ENCODE results near the gene CD4.

- no peak for TF ChIP-seq CEBPB (IDR thresholded peaks at IDR 0.05; ENCODE audit: borderline replicate concordance in 1 of 2, low read depth in 2 of 2, low read length in 2 of 2)
- no peak for TF ChIP-seq LARP7 (IDR thresholded peaks at IDR 0.05)
- TF ChIP-seq, protein P1, sequence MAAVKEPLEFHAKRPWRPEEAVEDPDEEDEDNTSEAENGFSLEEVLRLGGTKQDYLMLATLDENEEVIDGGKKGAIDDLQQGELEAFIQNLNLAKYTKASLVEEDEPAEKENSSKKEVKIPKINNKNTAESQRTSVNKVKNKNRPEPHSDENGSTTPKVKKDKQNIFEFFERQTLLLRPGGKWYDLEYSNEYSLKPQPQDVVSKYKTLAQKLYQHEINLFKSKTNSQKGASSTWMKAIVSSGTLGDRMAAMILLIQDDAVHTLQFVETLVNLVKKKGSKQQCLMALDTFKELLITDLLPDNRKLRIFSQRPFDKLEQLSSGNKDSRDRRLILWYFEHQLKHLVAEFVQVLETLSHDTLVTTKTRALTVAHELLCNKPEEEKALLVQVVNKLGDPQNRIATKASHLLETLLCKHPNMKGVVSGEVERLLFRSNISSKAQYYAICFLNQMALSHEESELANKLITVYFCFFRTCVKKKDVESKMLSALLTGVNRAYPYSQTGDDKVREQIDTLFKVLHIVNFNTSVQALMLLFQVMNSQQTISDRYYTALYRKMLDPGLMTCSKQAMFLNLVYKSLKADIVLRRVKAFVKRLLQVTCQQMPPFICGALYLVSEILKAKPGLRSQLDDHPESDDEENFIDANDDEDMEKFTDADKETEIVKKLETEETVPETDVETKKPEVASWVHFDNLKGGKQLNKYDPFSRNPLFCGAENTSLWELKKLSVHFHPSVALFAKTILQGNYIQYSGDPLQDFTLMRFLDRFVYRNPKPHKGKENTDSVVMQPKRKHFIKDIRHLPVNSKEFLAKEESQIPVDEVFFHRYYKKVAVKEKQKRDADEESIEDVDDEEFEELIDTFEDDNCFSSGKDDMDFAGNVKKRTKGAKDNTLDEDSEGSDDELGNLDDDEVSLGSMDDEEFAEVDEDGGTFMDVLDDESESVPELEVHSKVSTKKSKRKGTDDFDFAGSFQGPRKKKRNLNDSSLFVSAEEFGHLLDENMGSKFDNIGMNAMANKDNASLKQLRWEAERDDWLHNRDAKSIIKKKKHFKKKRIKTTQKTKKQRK (IDR thresholded peaks at IDR 0.05; ENCODE audit: low read depth, low read length) = no peak
- TF ChIP-seq ZNF217 (IDR thresholded peaks at IDR 0.05) = no peak
- TF ChIP-seq, protein P2, sequence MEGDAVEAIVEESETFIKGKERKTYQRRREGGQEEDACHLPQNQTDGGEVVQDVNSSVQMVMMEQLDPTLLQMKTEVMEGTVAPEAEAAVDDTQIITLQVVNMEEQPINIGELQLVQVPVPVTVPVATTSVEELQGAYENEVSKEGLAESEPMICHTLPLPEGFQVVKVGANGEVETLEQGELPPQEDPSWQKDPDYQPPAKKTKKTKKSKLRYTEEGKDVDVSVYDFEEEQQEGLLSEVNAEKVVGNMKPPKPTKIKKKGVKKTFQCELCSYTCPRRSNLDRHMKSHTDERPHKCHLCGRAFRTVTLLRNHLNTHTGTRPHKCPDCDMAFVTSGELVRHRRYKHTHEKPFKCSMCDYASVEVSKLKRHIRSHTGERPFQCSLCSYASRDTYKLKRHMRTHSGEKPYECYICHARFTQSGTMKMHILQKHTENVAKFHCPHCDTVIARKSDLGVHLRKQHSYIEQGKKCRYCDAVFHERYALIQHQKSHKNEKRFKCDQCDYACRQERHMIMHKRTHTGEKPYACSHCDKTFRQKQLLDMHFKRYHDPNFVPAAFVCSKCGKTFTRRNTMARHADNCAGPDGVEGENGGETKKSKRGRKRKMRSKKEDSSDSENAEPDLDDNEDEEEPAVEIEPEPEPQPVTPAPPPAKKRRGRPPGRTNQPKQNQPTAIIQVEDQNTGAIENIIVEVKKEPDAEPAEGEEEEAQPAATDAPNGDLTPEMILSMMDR (IDR thresholded peaks at IDR 0.05 in 2 of 3, conservative IDR thresholded peaks at IDR 0.05 in 1 of 3; ENCODE audit: control insufficient read depth in 2 of 3, extremely low read depth in 1 of 3, insufficient read depth in 1 of 3, low read depth in 3 of 3, low read length in 3 of 3) = no peak
- no peak for TF ChIP-seq NFXL1 (IDR thresholded peaks at IDR 0.05; ENCODE audit: borderline replicate concordance)
- no peak for TF ChIP-seq EGR1 (IDR thresholded peaks at IDR 0.05; ENCODE audit: borderline replicate concordance in 1 of 2, low read depth in 2 of 2, low read length in 2 of 2)
- TF ChIP-seq SIX5 (IDR thresholded peaks at IDR 0.05; ENCODE audit: low read depth, low read length, severe bottlenecking) = no peak
These were observed 2.8 kb upstream of the CD4 start for GRCh38 chr12:6786416-6787094.

Measured in GM12878 (cell line).